H9 (cell line): ENCODE measurements around the gene UBASH3A. TPM values are rescaled to one million over a fixed set of nuclear protein-coding genes. Genes with fewer than 3 reads are reported as not detected.

Source experiments
- DNase-seq: peaks from one replicate; pipeline ENCODE4 v3.0.0-alpha.2; 2017
- H2AFZ ChIP-seq: one replicate; pipeline ENCODE4 v1.6.1; 2013; ENCODE audit warnings: mild to moderate bottlenecking, low read length, control low read depth, moderate library complexity
- H2AK5ac ChIP-seq: 2 replicates; pipeline ENCODE4 v1.6.1; 2013; ENCODE audit warnings: low read length, control low read depth, mixed read lengths; ENCODE audit not compliant: insufficient read length
- H2BK120ac ChIP-seq: one replicate; pipeline ENCODE4 v1.6.1; 2013; ENCODE audit warnings: low read depth, mild to moderate bottlenecking, low read length, control low read depth, inconsistent platforms; ENCODE audit not compliant: poor library complexity, severe bottlenecking
- H2BK12ac ChIP-seq: 2 replicates; pipeline ENCODE4 v1.6.1; 2013; ENCODE audit warnings: low read length, control low read depth, mixed read lengths, low read depth; ENCODE audit not compliant: insufficient read length
- H2BK15ac ChIP-seq: 2 replicates; pipeline ENCODE4 v1.6.1; 2013; ENCODE audit warnings: low read depth, low read length, control low read depth
- H2BK20ac ChIP-seq: one replicate; pipeline ENCODE4 v1.6.1; 2013; ENCODE audit warnings: low read depth, mild to moderate bottlenecking, low read length, control low read depth, inconsistent platforms; ENCODE audit not compliant: poor library complexity, severe bottlenecking
- H2BK5ac ChIP-seq: 2 replicates; pipeline ENCODE4 v1.6.1; 2013; ENCODE audit warnings: low read length, control low read depth, mixed read lengths; ENCODE audit not compliant: insufficient read length
- H3K14ac ChIP-seq: 2 replicates; pipeline ENCODE4 v1.6.1; 2013; ENCODE audit warnings: low read length, control low read depth; ENCODE audit not compliant: insufficient read depth
- H3K18ac ChIP-seq: 2 replicates; pipeline ENCODE4 v1.6.1; 2013; ENCODE audit warnings: low read depth, mild to moderate bottlenecking, mixed read lengths, low read length, control low read depth; ENCODE audit not compliant: insufficient read length
- H3K23ac ChIP-seq: 2 replicates; pipeline ENCODE4 v1.6.1; 2013; ENCODE audit warnings: low read length, control low read depth, mixed read lengths, low read depth; ENCODE audit not compliant: insufficient read length
- H3K23me2 ChIP-seq: 2 replicates; pipeline ENCODE4 v1.6.1; 2013; ENCODE audit warnings: low read depth, mild to moderate bottlenecking, mixed read lengths, low read length, control low read depth; ENCODE audit not compliant: insufficient read length, poor library complexity, severe bottlenecking
- H3K27ac ChIP-seq: 2 replicates; pipeline ENCODE4 v1.5.1; 2013; ENCODE audit warnings: low read length, control low read depth, mixed read lengths, low read depth; ENCODE audit not compliant: insufficient read length
- H3K27me3 ChIP-seq: 2 replicates; pipeline ENCODE4 v1.6.1; 2013; ENCODE audit warnings: low read length, control low read depth, inconsistent platforms; ENCODE audit not compliant: insufficient read depth
- H3K4ac ChIP-seq: 2 replicates; pipeline ENCODE4 v1.6.1; 2013; ENCODE audit warnings: low read depth, mild to moderate bottlenecking, control low read depth, inconsistent platforms, low read length, moderate library complexity
- H3K4me1 ChIP-seq: 2 replicates; pipeline ENCODE4 v1.6.1; 2013; ENCODE audit warnings: low read length, control low read depth, inconsistent platforms; ENCODE audit not compliant: insufficient read depth
- H3K4me2 ChIP-seq: 2 replicates; pipeline ENCODE4 v1.6.1; 2013; ENCODE audit warnings: low read length, control low read depth, mixed read lengths; ENCODE audit not compliant: insufficient read length, insufficient read depth
- H3K56ac ChIP-seq: 2 replicates; pipeline ENCODE4 v1.6.1; 2013; ENCODE audit warnings: low read depth, mild to moderate bottlenecking, mixed read lengths, low read length, control low read depth; ENCODE audit not compliant: insufficient read length
- H3K79me1 ChIP-seq: 2 replicates; pipeline ENCODE4 v1.6.1; 2013; ENCODE audit warnings: low read depth, mild to moderate bottlenecking, moderate library complexity, low read length, control low read depth, inconsistent platforms; ENCODE audit not compliant: insufficient read depth, poor library complexity, severe bottlenecking
- H3K79me2 ChIP-seq: 2 replicates; pipeline ENCODE4 v1.6.1; 2013; ENCODE audit warnings: low read length, control low read depth, inconsistent platforms; ENCODE audit not compliant: insufficient read depth
- H3K9ac ChIP-seq: 2 replicates; pipeline ENCODE4 v1.6.1; 2013; ENCODE audit warnings: low read length, control low read depth, mixed read lengths; ENCODE audit not compliant: insufficient read length; ENCODE audit errors: extremely low read depth
- H3K9me3 ChIP-seq: one replicate; pipeline ENCODE4 v1.6.1; 2013; ENCODE audit warnings: low read depth, low read length, inconsistent platforms; ENCODE audit not compliant: control insufficient read depth
- H3T11ph ChIP-seq: one replicate; pipeline ENCODE4 v1.6.1; 2013; ENCODE audit warnings: mild to moderate bottlenecking, low read length, control low read depth, inconsistent platforms
- H4K20me1 ChIP-seq: one replicate; pipeline ENCODE4 v1.6.1; 2013; ENCODE audit not compliant: control insufficient read depth, insufficient read length, insufficient read depth
- H4K5ac ChIP-seq: 2 replicates; pipeline ENCODE4 v1.6.1; 2013; ENCODE audit warnings: low read depth, mild to moderate bottlenecking, mixed read lengths, low read length, control low read depth; ENCODE audit not compliant: insufficient read length
- H4K8ac ChIP-seq: replicated peaks from 2 replicates; pipeline ENCODE4 v1.6.1; 2013; ENCODE audit warnings: low read length, control low read depth, mixed read lengths, low read depth; ENCODE audit not compliant: insufficient read length
- H4K91ac ChIP-seq: 2 replicates; pipeline ENCODE4 v1.6.1; 2013; ENCODE audit warnings: low read depth, mild to moderate bottlenecking, moderate library complexity, mixed read lengths, low read length, control low read depth; ENCODE audit not compliant: insufficient read length
- H3K27ac Mint-ChIP-seq, 3 experiments: 2 replicates in 2 of 3; 3 replicates in 1 of 3; pipeline ENCODE4 v1.8.0; 2020 to 2021; ENCODE audit warnings: mixed read lengths in 3 of 3, mild to moderate bottlenecking in 1 of 3, moderate library complexity in 1 of 3
- H3K27me3 Mint-ChIP-seq: 2 replicates; pipeline ENCODE4 v1.8.0; 2021; ENCODE audit warnings: low read depth, mild to moderate bottlenecking, moderate library complexity, mixed read lengths
- H3K36me3 Mint-ChIP-seq, 3 experiments: 2 replicates in 2 of 3; 3 replicates in 1 of 3; pipeline ENCODE4 v1.8.0; 2020 to 2021; ENCODE audit warnings: low read depth in 3 of 3, mixed read lengths in 3 of 3; ENCODE audit not compliant: insufficient read depth in 1 of 3
- H3K4me1 Mint-ChIP-seq, 2 experiments: 2 replicates each; pipeline ENCODE4 v1.8.0; 2020; ENCODE audit warnings: mixed read lengths in 2 of 2
- H3K4me3 Mint-ChIP-seq, 2 experiments: 2 replicates in 1 of 2; 3 replicates in 1 of 2; pipeline ENCODE4 v1.8.0; 2020 to 2021; ENCODE audit warnings: mild to moderate bottlenecking in 2 of 2, mixed read lengths in 2 of 2, moderate library complexity in 1 of 2
- H3K9me3 Mint-ChIP-seq, 2 experiments: 2 replicates in 1 of 2; 3 replicates in 1 of 2; pipeline ENCODE4 v1.8.0; 2020; ENCODE audit warnings: mild to moderate bottlenecking in 2 of 2, mixed read lengths in 2 of 2, moderate library complexity in 1 of 2
- CTCF ChIP-seq: fragments of 200-600 bp; sonication (generic); conservative IDR thresholded peaks from 3 replicates; pipeline ENCODE4 v1.8.0; 2021; ENCODE audit warnings: antibody characterized with exemption, mild to moderate bottlenecking
- WGBS: extraction: QIAGEN DNeasy Blood & Tissue Kit; methylation state at CpG from one replicate; pipeline ENCODE4 v1.1.7; 2013; ENCODE audit warnings: missing lambda C conversion rate, low lambda C conversion rate, mixed read lengths; ENCODE audit not compliant: insufficient read length; ENCODE audit errors: extremely low coverage; 5-methylcytosine and 5-hydroxymethylcytosine counted together
- total RNA-seq: library from RNA; stranded (reverse); gene quantifications from 2 replicates; pipeline ENCODE4 v1.2.1, GENCODE V29; 2021

The UBASH3A gene
- total RNA-seq, 1 experiment from 2014 or later, result not detected

GRCh38 chr21:42365770-42366169, 37.9 kb upstream of the UBASH3A start:
- no peaks in the 10 kb centered on the region for H4K20me1 ChIP-seq
- no peak overlapping the region for H2AFZ ChIP-seq
- no peak for DNase-seq
- H3K27me3 ChIP-seq, result no peaks in the 10 kb centered on the region
- no peak for TF ChIP-seq CTCF
- no peak overlapping the region for H3K18ac ChIP-seq
- H3K27ac ChIP-seq, result no peak overlapping the region
- H4K5ac ChIP-seq, result no peak overlapping the region
- Mint-ChIP-seq H3K27me3 (peaks cover 9% of the 10 kb centered on the region), H3K9me3 (no peaks in the 10 kb centered on the region; a peak in 1 of 5 replicates), H3K4me3 (no peak overlapping the region), H3K36me3 (no peaks in the 10 kb centered on the region; a peak in 1 of 7 replicates), H3K27ac (no peak overlapping the region), H3K4me1 (peaks cover 0 to 2% of the 10 kb centered on the region in 2 experiments; a peak in 1 of 4 replicates)
- H3K23ac ChIP-seq, result no peak overlapping the region
- H2BK15ac ChIP-seq, result no peak overlapping the region
- H4K91ac ChIP-seq, result no peak overlapping the region
- WGBS, result no CpG with 5 or more reads among the region's 6 CpGs
- no peak overlapping the region for H3K4ac ChIP-seq
- no peak overlapping the region for H2AK5ac ChIP-seq
- no peak overlapping the region for H4K8ac ChIP-seq
- no peak overlapping the region for H2BK120ac ChIP-seq
- no peaks in the 10 kb centered on the region for H3K79me2 ChIP-seq
- H3K9ac ChIP-seq, result no peak overlapping the region
- no peak overlapping the region for H3K4me2 ChIP-seq
- H3K4me1 ChIP-seq, result no peaks in the 10 kb centered on the region; the same call in 1 of the 2 replicates
- no peaks in the 10 kb centered on the region for H3K23me2 ChIP-seq
- H2BK20ac ChIP-seq, result no peak overlapping the region
- H3K14ac ChIP-seq, result no peak overlapping the region
- H3T11ph ChIP-seq, result no peak overlapping the region
- H3K9me3 ChIP-seq, result no peaks in the 10 kb centered on the region
- no peak overlapping the region for H2BK12ac ChIP-seq
- no peak overlapping the region for H2BK5ac ChIP-seq
- no peak overlapping the region for H3K56ac ChIP-seq
- H3K79me1 ChIP-seq, result no peaks in the 10 kb centered on the region
